HG03439 (cell line): Measurements from ENCODE around the gene C1orf74.
A peak's percentile ranks its signal among the peaks of the same experiment; 100 is the strongest.
"Not testable (repeated sequence)": the region's sequence is repeated elsewhere in the genome, so short reads cannot be mapped to it uniquely, and the experiment has no call there.

ENCODE experiments used
- ATAC-seq: cut with Tn5 transposase; IDR thresholded peaks from one replicate; pipeline ENCODE4 v1.9.1; 2021; ENCODE audit warnings: mild to moderate bottlenecking, moderate library complexity; ENCODE audit not compliant: unreplicated experiment

The C1orf74 gene

GRCh38 chr1:209805875-209806760 lies 21.8 kb upstream of the C1orf74 start, which contains the start of gene IRF6:
Gene IRF6, minus strand, starts transcription at chr1:209806142. Its CDS starts 4,729 bp downstream, at chr1:209801413.
- peak; percentile 87 for ATAC-seq

- no peak for ATAC-seq
Measured at GRCh38 chr1:209805341-209805781, 21.0 kb upstream of the C1orf74 start.

- ATAC-seq = no peak
Measured at GRCh38 chr1:209803568-209803967, 19.2 kb upstream of the C1orf74 start.

- ATAC-seq = no peak
Measured at GRCh38 chr1:209802780-209803152, 18.4 kb upstream of the C1orf74 start.

GRCh38 chr1:209802117-209802779 lies 17.9 kb upstream of the C1orf74 start:
- no peak for ATAC-seq

GRCh38 chr1:209800984-209801834 lies 16.9 kb upstream of the C1orf74 start:
- ATAC-seq = no peak

GRCh38 chr1:209797978-209798639 lies 13.8 kb upstream of the C1orf74 start:
- no peak for ATAC-seq

GRCh38 chr1:209793711-209794110 lies 9.4 kb upstream of the C1orf74 start:
- not testable (repeated sequence) for ATAC-seq

GRCh38 chr1:209791920-209792319 lies 7.6 kb upstream of the C1orf74 start:
- no peak for ATAC-seq

- ATAC-seq = no peak
Measured at GRCh38 chr1:209790286-209791193, 6.2 kb upstream of the C1orf74 start.

- no peak for ATAC-seq
Measured at GRCh38 chr1:209789245-209789644, 4.9 kb upstream of the C1orf74 start.

- ATAC-seq = no peak
Measured at GRCh38 chr1:209787551-209787950, 3.2 kb upstream of the C1orf74 start.

- no peak for ATAC-seq
Measured at GRCh38 chr1:209786146-209786545, 1.8 kb upstream of the C1orf74 start.

GRCh38 chr1:209785592-209785991 lies 1.2 kb upstream of the C1orf74 start:
- ATAC-seq = no peak

- ATAC-seq = no peak
Measured at GRCh38 chr1:209783386-209783785, 973 bp downstream of the C1orf74 start.

- no peak for ATAC-seq
Measured at GRCh38 chr1:209780268-209780667, 4.1 kb downstream of the C1orf74 start.

GRCh38 chr1:209778102-209778501 lies 6.3 kb downstream of the C1orf74 start:
- no peak for ATAC-seq

- ATAC-seq = no peak
Measured at GRCh38 chr1:209777587-209777986, 6.8 kb downstream of the C1orf74 start.

- no peak for ATAC-seq
Measured at GRCh38 chr1:209775678-209776077, 8.7 kb downstream of the C1orf74 start.

- no peak for ATAC-seq
Measured at GRCh38 chr1:209774592-209774991, 9.8 kb downstream of the C1orf74 start.
